Spinal cord (tissue), 10 donors: Measurements from ENCODE around the gene TRIM4. TPM values are rescaled to one million over a fixed set of nuclear protein-coding genes. Genes with fewer than 3 reads are reported as not detected.
"Not testable (repeated sequence)": the region's sequence is repeated elsewhere in the genome, so short reads cannot be mapped to it uniquely, and the experiment has no call there.

ENCODE experiments used
- DNase-seq, 6 donors: peaks; one replicate each; pipeline versions ENCODE4 v3.0.0 to v3.0.0-alpha.2; 2013 to 2015; ENCODE audit warnings: low spot score in 6 of 6, low read depth in 4 of 6
- H3K27ac ChIP-seq: one replicate; pipeline ENCODE4 v1.5.1; 2013; ENCODE audit warnings: low read depth, low read length, control low read depth
- H3K27me3 ChIP-seq: one replicate; pipeline ENCODE4 v1.6.1; 2013; ENCODE audit warnings: low read length; ENCODE audit not compliant: control insufficient read depth, insufficient read depth
- H3K36me3 ChIP-seq: one replicate; pipeline ENCODE4 v1.6.1; 2013; ENCODE audit warnings: low read length; ENCODE audit not compliant: control insufficient read depth, insufficient read depth
- H3K4me1 ChIP-seq: one replicate; pipeline ENCODE4 v1.6.1; 2013; ENCODE audit warnings: low read length; ENCODE audit not compliant: control insufficient read depth, insufficient read depth
- H3K4me3 ChIP-seq: one replicate; pipeline ENCODE4 v1.5.1; 2013; ENCODE audit warnings: low read depth, low read length, control low read depth
- H3K9me3 ChIP-seq: one replicate; pipeline ENCODE4 v1.6.1; 2013; ENCODE audit warnings: low read length; ENCODE audit not compliant: control insufficient read depth, insufficient read depth
- WGBS: methylation state at CpG from one replicate; pipeline ENCODE4 v1.1.5; 2013; ENCODE audit warnings: missing lambda C conversion rate; ENCODE audit not compliant: insufficient coverage; 5-methylcytosine and 5-hydroxymethylcytosine counted together
- polyA plus RNA-seq, 2 donors: library from polyadenylated mRNA; unstranded; fragments of 120-200 nt; gene quantifications; one replicate each; pipeline ENCODE4 v1.2.1, GENCODE V29; 2013; ENCODE audit not compliant: insufficient read length in 2 of 2
- total RNA-seq, 2 donors: library from RNA; depleted of rRNA in 1 of 2; stranded (reverse); fragments of 120-200 nt in 1 of 2; fragments of >200 nt in 1 of 2; gene quantifications; one replicate each; pipeline versions ENCODE4 v1.2.3 to v1.2.4, GENCODE V29; 2013 to 2014
- donor health status: healthy.

The TRIM4 gene
- total and polyA plus RNA-seq, 4 donors: 16.7 to 32.5 (median 18.8) TPM

DNA sequence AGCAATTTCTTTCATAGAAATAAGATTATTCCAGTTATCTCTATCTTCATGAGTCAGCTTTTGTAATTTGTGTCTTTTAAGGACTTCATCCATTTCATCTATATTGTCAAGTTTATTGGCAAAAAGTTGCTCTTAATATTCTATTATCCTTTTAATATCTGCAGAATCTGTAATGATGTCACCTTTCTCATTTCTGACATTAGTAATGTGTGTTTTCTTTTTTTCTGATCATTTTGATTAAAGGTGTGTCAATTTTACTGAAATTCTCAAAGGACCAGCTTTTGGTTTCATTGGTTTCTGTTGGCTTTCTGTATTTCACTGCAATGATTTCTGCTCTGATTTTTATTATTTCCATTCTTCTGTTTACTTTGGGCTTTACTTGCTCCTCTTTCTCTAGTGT, 24.6 kb downstream of the TRIM4 start:
- Histone ChIP-seq H3K27ac (no peak overlapping the region), H3K27me3 (no peaks in the 10 kb centered on the region), H3K36me3 (peaks cover 12% of the 10 kb centered on the region), H3K9me3 (no peaks in the 10 kb centered on the region), H3K4me1 (no peaks in the 10 kb centered on the region), H3K4me3 (no peak overlapping the region)
- DNase-seq: no peak

DNA sequence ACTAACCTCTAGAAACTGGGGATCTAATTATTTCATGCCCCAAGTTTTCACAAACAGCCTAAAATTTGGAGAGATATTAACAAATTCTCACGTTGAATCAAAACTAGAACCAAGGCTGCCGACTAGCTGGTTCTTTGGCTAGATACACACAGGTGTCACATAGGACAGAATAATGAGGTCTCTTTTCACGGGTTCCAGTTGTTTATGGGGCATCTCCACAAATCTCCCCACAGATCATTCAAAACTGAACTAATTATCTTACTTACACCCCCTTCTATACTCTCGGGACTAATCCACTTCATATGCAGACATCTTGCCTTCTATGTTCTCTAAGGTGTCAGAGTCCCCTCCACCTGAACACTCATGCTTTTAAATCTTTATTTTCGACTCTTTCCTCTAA, 26.1 kb downstream of the TRIM4 start:
- peaks cover 15% of the 10 kb centered on the region for H3K36me3 ChIP-seq
- H3K9me3 ChIP-seq: no peaks in the 10 kb centered on the region
- WGBS: 92% methylated on average over 4 of the region's 5 CpGs
- DNase-seq: no peak
- H3K27me3 ChIP-seq: no peaks in the 10 kb centered on the region
- H3K4me1 ChIP-seq: no peaks in the 10 kb centered on the region
- no peak overlapping the region for H3K27ac ChIP-seq
- H3K4me3 ChIP-seq: no peak overlapping the region

DNA sequence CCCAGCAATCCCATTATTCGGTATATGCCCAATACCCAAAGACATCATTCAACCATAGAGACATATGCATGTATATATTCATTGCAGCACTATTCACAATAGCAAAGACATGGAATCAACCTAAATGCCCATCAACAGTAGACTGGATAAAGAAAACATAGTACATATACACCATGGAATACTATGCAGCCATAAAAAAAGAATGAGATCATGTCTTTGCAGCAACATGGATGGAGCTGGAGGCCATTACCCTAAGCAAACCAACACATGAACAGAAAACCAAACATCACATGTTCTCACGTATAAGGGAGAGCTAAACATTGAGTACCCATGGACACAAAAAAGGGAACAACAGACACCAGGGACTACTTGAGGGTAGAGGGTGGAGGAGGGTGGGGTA, 29.0 kb downstream of the TRIM4 start:
- H3K9me3 ChIP-seq, DNase-seq, H3K4me3 ChIP-seq, H3K27ac ChIP-seq, H3K27me3 ChIP-seq, H3K4me1 ChIP-seq: not testable (repeated sequence)
- peaks cover 15% of the 10 kb centered on the region for H3K36me3 ChIP-seq
- WGBS: no CpG with 5 or more reads among the region's 2 CpGs

DNA sequence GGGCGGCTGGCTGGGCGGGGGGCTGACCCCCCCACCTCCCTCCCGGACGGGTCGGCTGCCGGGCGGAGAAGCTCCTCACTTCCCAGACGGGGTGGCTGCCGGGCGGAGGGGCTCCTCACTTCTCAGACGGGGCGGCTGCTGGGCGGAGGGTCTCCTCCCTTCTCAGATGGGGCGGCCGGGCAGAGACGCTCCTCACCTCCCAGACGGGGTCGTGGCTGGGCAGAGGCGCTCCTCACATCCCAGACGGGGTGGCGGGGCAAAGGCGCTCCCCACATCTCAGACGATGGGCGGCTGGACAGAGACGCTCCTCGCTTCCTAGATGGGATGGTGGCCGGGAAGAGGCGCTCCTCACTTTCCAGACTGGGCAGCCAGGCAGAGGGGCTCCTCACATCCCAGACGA, 31.0 kb downstream of the TRIM4 start:
- not testable (repeated sequence) for H3K4me1 ChIP-seq, DNase-seq, H3K27ac ChIP-seq, H3K27me3 ChIP-seq, H3K9me3 ChIP-seq, H3K4me3 ChIP-seq
- H3K36me3 ChIP-seq: peaks cover 15% of the 10 kb centered on the region
- 80% methylated on average over 1 of the region's 29 CpGs for WGBS

DNA sequence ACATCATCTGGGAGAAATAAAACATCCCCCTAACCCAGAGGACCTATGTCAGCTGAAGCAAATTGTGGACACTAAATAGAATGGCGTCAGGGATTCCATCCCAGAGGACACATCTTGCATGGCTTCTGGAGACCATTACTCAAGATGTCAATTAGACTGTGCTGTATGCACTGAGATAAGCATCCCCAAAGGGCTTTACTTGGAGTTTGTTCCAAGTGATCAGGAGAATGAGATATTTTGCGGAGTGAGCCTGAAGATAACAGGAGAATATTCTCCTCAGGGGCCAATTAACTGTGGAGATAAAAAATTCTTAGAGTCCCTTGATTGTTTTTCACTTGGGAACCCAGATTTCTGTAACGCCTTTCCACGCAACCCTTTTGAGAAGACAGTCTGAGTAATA, 38.0 kb downstream of the TRIM4 start:
- Histone ChIP-seq H3K27ac (no peak overlapping the region), H3K9me3 (no peaks in the 10 kb centered on the region), H3K27me3 (no peaks in the 10 kb centered on the region), H3K4me1 (no peaks in the 10 kb centered on the region), H3K36me3 (no peaks in the 10 kb centered on the region), H3K4me3 (no peak overlapping the region)
- peak in 1 of 6 donors; percentile 32 for DNase-seq
- WGBS: 71% methylated on average over 2 of the region's 4 CpGs

DNA sequence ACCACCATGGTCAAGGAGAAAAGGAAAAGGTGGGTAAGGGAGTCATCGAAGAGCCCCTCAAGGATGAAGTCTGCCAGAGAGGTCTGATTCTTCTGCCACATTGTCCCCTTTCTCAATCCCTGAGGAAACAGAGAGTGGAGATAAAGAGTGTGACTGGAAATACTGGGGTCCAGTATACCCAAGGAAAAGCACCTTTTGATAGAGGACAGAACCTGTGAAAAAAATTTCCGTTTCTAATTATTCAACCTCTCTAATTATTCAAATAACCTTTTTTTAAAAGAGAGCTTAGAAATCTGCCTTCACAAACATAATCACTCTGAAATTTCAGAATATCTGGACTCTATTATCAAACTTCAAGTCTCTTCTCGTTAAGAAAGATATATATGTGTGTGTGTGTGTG, 42.4 kb downstream of the TRIM4 start, which contains the start of gene OR2AE1:
OR2AE1 (minus strand) TSS at position 101 of the 400 bp plus-strand sequence; CDS start at position 101, 0 bp downstream.
- H3K4me3 ChIP-seq: no peak within 1 kb of the TSS
- no peaks in the 10 kb centered on the region for H3K27me3 ChIP-seq
- no peaks in the 10 kb centered on the region for H3K4me1 ChIP-seq
- no peaks in the 10 kb centered on the region for H3K36me3 ChIP-seq
- no peak for DNase-seq
- H3K9me3 ChIP-seq: no peaks in the 10 kb centered on the region
- no CpG with 5 or more reads among the region's 3 CpGs for WGBS
- H3K27ac ChIP-seq: no peak within 1 kb of the TSS

DNA sequence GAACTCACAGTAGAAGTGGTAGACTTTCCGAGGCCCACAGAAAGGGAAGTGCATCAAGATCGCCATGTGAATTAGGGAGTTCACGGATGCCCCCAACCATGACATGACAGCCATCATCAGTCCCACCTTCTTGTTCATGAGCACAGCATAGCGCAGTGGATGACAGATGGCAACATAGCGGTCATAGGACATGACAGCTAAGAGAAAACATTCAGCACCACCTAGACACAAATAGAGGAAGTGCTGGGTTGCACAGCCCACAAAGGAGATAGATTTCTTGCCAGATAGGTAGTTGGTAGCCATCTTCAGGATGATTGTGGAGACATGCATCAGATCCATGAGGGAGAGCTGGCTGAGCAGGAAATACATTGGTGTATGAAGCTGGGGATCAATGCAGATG, 42.8 kb downstream of the TRIM4 start:
- Histone ChIP-seq H3K27me3 (no peaks in the 10 kb centered on the region), H3K9me3 (no peaks in the 10 kb centered on the region)
- 91% methylated on average over 3 of the region's 5 CpGs for WGBS

DNA sequence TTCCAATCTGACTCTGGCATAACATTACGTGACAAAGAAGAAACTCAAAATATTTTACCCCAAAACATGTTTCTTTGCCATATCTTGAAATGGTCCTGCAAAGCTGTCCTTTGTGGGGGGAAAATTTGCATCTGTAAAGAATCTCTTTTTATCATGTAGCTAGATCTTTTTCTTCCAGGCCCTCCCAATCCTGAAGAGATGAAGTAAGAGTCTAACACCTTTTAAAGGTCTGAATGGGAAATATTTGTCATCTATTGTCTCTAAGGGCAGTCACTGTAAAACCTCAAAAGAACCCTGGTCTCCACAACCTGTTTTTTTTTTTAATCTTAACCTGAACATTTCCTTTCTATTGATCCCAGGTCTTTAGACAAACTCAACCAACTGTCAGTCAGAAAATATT, 51.1 kb downstream of the TRIM4 start:
- H3K4me1 ChIP-seq: no peaks in the 10 kb centered on the region
- no CpG with 5 or more reads among the region's 1 CpG for WGBS
- H3K27me3 ChIP-seq: no peaks in the 10 kb centered on the region
- H3K9me3 ChIP-seq: peaks cover 5% of the 10 kb centered on the region
- no peak for DNase-seq
- no peaks in the 10 kb centered on the region for H3K36me3 ChIP-seq
- H3K4me3 ChIP-seq: no peak overlapping the region
- H3K27ac ChIP-seq: no peak overlapping the region

More for the DNA sequence above, 42.8 kb downstream of the TRIM4 start:
- Histone ChIP-seq H3K4me1 (no peaks in the 10 kb centered on the region), H3K4me3 (no peak overlapping the region), H3K36me3 (no peaks in the 10 kb centered on the region), H3K27ac (no peak overlapping the region)
- no peak for DNase-seq

DNA sequence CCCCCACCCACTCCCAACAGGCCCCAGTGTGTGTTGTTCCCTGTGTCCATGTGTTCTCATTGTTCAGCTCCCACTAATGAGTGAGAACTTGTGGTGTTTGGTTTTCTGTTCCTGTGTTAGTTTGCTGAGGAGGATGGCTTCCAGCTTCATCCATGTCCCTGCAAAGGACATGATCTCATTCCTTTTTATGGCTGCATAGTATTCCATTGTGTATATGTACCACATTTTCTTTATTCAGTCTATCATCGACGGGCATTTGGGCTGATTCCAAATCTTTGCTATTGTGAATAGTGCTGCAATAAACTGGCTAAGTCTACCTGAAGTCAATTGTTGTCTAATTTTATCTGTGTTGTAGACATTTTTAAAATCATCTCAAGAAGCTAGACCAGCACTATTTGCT, 51.9 kb downstream of the TRIM4 start:
- not testable (repeated sequence) for H3K4me3 ChIP-seq, H3K27me3 ChIP-seq, H3K36me3 ChIP-seq, H3K27ac ChIP-seq, H3K4me1 ChIP-seq, DNase-seq, H3K9me3 ChIP-seq
- WGBS: no CpG with 5 or more reads among the region's 2 CpGs

DNA sequence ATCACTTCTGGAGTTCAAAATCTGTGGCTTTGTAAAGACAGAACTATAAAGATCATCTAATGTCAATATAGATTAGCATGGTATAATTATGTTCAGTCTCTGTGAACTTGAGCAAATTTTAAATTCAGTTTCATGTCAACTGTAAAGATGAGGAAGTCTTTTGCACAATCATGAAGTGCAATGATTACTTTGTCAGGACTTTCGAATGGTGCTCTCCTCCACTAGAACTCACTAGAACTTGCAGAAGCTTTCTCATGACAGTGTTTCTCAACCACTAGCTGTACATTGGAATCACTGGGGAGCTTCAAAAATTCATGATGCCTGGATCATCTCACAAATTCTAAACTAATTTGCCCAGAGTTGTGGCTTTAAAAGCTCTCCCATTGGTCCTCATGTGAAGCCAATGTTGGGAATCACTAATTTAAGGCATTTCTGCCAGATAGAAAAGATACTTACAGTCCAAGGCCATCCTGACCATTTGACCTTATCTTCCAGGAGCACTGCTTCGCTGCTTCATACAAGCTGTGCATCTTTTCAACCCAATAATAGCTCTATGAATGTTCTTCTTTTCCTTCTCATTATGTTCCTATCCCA, 55.4 kb downstream of the TRIM4 start:
- H3K4me1 ChIP-seq: no peaks in the 10 kb centered on the region

More for the DNA sequence above, 55.4 kb downstream of the TRIM4 start:
- H3K27ac ChIP-seq: no peak overlapping the region
- WGBS: 33% methylated on average over 2 of the region's 2 CpGs
- no peak overlapping the region for H3K4me3 ChIP-seq
- no peaks in the 10 kb centered on the region for H3K27me3 ChIP-seq
- H3K36me3 ChIP-seq: no peaks in the 10 kb centered on the region
- H3K9me3 ChIP-seq: peaks cover 5% of the 10 kb centered on the region
- no peak for DNase-seq
